Cardiac fibroblast (primary cell): ENCODE data around the gene TEX14.

Experiments used
- DNase-seq, 2 donors: peaks; one replicate each; pipeline versions ENCODE4 v3.0.0 to v3.0.0-alpha.2; 2010; ENCODE audit warnings: low read depth in 2 of 2
- H3K4me3 ChIP-seq, 2 donors: replicated peaks in 1 of 2; 1 replicate in 1 of 2; 2 replicates in 1 of 2; pipeline ENCODE4 v1.5.1; 2011; ENCODE audit warnings: low read depth in 2 of 2, low read length in 2 of 2, mild to moderate bottlenecking in 2 of 2, moderate library complexity in 1 of 2
- TF ChIP-seq, protein P1 (sequence below): IDR thresholded peaks from one replicate; pipeline ENCODE4 v1.5.1; 2011; ENCODE audit warnings: low read depth, mild to moderate bottlenecking, low read length, inconsistent platforms

TEX14 gene

DNA sequence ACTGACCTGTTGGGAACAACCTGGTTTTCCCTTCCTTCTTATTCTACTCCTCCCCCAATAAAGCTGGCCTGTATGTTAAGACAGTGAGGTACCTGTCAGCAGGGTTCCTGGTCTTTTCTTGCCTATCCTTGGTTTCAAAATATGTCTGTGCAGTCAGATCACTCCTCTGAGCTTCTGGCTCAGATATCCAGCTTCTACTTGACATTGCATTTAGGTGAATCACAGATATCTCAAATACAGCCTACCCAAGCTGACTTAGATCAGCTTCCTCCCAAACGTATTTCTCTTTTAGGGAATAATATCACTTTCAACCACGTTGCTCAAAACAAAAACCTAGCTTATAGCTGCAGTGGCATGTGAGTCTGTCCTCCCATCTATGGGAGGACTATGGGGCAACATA, 48.7 kb downstream of the TEX14 start:
- TF ChIP-seq, protein P1, sequence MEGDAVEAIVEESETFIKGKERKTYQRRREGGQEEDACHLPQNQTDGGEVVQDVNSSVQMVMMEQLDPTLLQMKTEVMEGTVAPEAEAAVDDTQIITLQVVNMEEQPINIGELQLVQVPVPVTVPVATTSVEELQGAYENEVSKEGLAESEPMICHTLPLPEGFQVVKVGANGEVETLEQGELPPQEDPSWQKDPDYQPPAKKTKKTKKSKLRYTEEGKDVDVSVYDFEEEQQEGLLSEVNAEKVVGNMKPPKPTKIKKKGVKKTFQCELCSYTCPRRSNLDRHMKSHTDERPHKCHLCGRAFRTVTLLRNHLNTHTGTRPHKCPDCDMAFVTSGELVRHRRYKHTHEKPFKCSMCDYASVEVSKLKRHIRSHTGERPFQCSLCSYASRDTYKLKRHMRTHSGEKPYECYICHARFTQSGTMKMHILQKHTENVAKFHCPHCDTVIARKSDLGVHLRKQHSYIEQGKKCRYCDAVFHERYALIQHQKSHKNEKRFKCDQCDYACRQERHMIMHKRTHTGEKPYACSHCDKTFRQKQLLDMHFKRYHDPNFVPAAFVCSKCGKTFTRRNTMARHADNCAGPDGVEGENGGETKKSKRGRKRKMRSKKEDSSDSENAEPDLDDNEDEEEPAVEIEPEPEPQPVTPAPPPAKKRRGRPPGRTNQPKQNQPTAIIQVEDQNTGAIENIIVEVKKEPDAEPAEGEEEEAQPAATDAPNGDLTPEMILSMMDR = no peak
- DNase-seq = peak; percentile 58 to 78
- H3K4me3 ChIP-seq = no peak overlapping the region

DNA sequence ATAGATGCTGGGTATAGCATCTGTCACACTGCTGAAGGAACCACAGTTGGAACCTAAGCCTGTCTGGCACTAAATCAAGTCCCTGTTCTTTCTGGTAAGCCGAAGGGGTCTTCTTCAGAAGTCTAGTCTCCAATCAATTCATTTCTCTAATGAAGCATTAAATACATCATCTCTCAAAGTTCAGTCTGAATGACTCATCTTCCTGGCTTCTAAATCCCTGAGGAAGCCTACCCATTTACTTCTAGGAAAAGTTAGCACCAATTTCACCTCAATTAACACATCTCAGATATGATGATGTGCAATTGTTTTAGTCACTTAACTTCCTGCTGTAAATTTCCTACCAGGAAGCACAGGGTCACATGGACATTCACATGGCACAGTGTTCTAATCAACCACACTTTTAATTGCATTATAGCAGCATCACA, 49.9 kb downstream of the TEX14 start:
- peak in 1 of 2 donors; percentile 21 for DNase-seq
- TF ChIP-seq, protein P1 = no peak
- H3K4me3 ChIP-seq = no peak overlapping the region

DNA sequence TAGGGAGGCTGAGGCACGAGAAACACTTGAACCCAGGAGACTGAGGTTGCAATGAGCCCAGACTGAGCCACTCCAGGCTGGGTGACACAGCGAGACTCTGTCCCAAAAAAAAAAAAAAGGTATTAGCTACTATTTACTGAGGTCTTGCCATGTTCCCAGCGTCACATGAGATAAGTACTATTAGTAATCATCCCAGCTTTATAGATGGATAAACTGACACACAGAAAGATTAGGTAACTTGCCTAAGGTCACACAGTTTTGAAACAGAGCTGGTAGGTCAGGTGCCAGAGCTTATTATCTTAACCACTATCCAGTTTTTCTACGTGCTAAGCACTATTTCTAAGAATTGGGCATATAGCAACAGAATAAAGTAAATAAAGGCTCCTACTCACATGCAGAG, 51.6 kb downstream of the TEX14 start:
- H3K4me3 ChIP-seq = no peak overlapping the region
- TF ChIP-seq, protein P1 = no peak
- no peak for DNase-seq

DNA sequence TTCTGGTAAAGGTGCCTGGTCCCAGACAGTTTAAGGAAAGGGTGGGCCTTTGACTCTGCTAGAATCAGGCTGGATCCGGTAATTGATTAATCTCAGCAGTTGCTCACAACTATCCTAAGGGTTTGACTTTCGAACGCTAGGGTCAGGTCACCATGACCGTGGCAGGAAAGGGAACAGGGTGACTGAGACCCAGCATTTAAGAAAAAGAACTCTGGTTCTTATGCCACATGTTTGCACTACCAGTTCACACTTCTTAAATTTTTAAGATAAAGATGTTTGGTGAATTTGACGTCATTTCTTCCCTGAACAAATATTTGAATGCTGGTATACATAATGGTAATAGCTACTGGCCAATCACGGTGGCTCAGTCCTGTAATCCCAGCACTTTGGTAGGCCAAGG, 52.2 kb downstream of the TEX14 start:
- TF ChIP-seq, protein P1 = no peak
- H3K4me3 ChIP-seq = no peak overlapping the region
- no peak for DNase-seq

DNA sequence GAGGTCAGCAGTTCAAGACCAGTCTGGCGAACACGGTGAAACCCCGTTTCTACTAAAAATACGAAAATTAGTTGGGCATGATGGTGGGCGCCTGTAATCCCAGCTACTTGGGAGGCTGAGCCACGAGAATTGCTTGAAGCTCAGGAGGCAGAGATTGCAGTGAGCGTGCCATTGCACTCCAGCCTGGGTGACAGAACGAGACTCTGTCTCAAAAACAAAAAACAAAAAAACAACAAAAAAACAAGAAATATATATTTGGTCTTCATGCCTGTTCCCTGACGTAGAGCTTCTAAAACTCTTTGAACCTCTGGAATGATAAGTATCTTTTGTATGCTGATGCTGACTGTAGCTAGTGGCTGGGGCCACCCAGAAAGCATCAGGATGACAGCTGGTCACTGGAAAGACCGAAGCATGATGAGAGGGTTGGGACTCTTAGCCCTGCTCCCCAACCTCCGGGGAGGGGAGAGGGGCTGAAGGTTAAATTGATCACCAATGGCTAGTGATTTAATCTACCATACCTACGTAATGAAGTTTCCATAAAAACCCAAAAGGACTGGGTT, 54.8 kb downstream of the TEX14 start:
- TF ChIP-seq, protein P1 = no peak
- no peak overlapping the region for H3K4me3 ChIP-seq
- DNase-seq = no peak

DNA sequence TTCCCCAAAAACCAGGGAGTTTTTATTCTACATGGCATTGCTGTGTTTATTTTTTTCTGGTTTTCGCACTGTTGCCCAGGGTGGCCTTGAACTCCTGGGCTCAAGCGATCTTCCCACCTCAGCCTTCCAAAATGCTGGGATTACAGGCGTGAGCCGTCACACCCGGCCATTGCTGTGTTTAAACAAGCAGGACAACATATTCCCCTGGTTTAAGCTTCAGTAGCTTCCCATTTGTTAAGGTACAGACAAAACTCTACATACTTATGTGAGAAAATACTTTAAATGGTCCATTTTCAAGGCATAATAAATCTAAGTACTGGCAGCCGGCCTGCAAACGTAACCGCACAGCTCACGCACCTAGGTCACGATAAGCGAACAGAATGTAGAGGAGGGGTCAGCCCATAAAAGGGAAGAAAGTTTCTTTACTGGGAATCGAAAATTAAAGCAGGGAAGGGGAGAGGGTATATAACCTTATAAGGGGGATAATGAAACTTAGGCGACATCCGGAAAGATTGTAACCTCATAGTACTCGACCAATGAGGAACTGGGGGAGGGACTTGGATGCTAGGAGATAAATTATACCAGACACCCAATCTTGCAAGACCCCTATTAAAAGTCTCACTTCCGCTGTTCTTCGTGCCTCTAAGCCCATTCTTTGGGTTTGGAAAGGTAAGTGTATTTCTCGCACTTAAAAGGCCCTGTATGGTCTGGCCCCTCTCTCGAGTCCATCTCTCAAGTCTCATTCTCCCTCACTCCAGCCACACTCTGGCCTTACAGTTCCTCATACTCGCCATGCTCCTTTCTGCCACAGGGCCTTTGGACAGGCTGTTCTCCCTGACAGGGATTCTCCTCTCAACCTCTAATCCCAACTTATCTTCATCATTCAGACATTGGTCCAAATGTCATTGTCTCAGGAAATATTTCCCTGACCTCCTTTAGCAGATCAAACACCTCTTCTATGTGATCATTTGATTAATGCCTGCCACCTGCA, 59.2 kb downstream of the TEX14 start:
- TF ChIP-seq, protein P1 = no peak
- DNase-seq = no peak

More for the DNA sequence above, 59.2 kb downstream of the TEX14 start:
- peak overlapping the region; percentile 23 to 32 for H3K4me3 ChIP-seq
